Bronchial epithelial cell (primary cell): ENCODE results near the gene STRN3. TPM values are rescaled to one million over a fixed set of nuclear protein-coding genes. Genes with fewer than 3 reads are reported as not detected.

Experiments
- DNase-seq: peaks from one replicate; pipeline ENCODE4 v3.0.0-alpha.2; 2010; ENCODE audit warnings: low read depth
- FAIRE-seq: peaks from 2 replicates; lab custom pipeline; 2011; peaks lifted over from hg19 to GRCh38; lab: Jason Lieb, UNC
- H3K27me3 ChIP-seq: 2 replicates; pipeline ENCODE4 v1.5.1; 2011; ENCODE audit warnings: low read length; ENCODE audit not compliant: control insufficient read depth, insufficient read depth
- H3K36me3 ChIP-seq: 2 replicates; pipeline ENCODE4 v1.5.1; 2011; ENCODE audit warnings: low read length; ENCODE audit not compliant: control insufficient read depth, insufficient read depth
- H3K4me3 ChIP-seq: 2 replicates; pipeline ENCODE4 v1.5.1; 2011; ENCODE audit warnings: mild to moderate bottlenecking, low read depth, low read length, control low read depth
- CTCF ChIP-seq: IDR thresholded peaks from 2 replicates; pipeline ENCODE4 v1.5.1; 2011; ENCODE audit warnings: mild to moderate bottlenecking, moderate library complexity, low read length, control low read depth, inconsistent platforms; ENCODE audit not compliant: insufficient read depth, severe bottlenecking
- total RNA-seq: library from RNA; depleted of rRNA; stranded (reverse); fragments of >200 nt; gene quantifications from 2 replicates; pipeline ENCODE4 v1.2.1, GENCODE V29; 2014

The STRN3 gene
- total RNA-seq, 1 donor from 2014 or later, result 76.9 TPM

GRCh38 chr14:30849983-30850382, 176.2 kb downstream of the STRN3 start:
- Histone ChIP-seq H3K4me3 (no peak overlapping the region), H3K27me3 (no peaks in the 10 kb centered on the region), H3K36me3 (no peaks in the 10 kb centered on the region)
- no peak for DNase-seq
- no peak for TF ChIP-seq CTCF
- FAIRE-seq, result no peak

GRCh38 chr14:30849354-30849753, 176.8 kb downstream of the STRN3 start:
- FAIRE-seq, result no peak
- H3K36me3 ChIP-seq, result no peaks in the 10 kb centered on the region
- no peak for DNase-seq
- H3K4me3 ChIP-seq, result no peak overlapping the region
- H3K27me3 ChIP-seq, result no peaks in the 10 kb centered on the region
- TF ChIP-seq CTCF, result no peak

- FAIRE-seq, result no peak
Observed at GRCh38 chr14:30848449-30849240, 177.5 kb downstream of the STRN3 start.

More at GRCh38 chr14:30848449-30849240, 177.5 kb downstream of the STRN3 start:
- Histone ChIP-seq H3K4me3 (no peak overlapping the region), H3K36me3 (no peaks in the 10 kb centered on the region), H3K27me3 (no peaks in the 10 kb centered on the region)
- no peak for DNase-seq
- TF ChIP-seq CTCF, result no peak

Other genes starting within 250 kb of the STRN3 start
- gene COCH, start 151.8 kb downstream of the STRN3 start, total RNA-seq, result 0.26 TPM in 1 of 2 replicates, not detected in the other
- gene AP4S1, start 730 bp downstream of the STRN3 start, total RNA-seq, result 1.8 and 2.8 TPM in 2 replicates
- gene HECTD1, start 181.4 kb upstream of the STRN3 start, total RNA-seq, result 291 and 353 TPM in 2 replicates